ENCODE results near the gene C8A.

- TF ChIP-seq EP300 (IDR thresholded peaks at IDR 0.05), result no peak
- TF ChIP-seq CTCF (IDR thresholded peaks at IDR 0.05), result no peak
- TF ChIP-seq POLR2A (IDR thresholded peaks at IDR 0.05), result no peak
Observed at GRCh38 chr1:56904663-56905397, 50.2 kb downstream of the C8A start.
